Lower lobe of right lung (tissue), 2 donors: ENCODE results near the gene CTXN1. TPM values are rescaled to one million over a fixed set of nuclear protein-coding genes. Genes with fewer than 3 reads are reported as not detected.

ENCODE experiments used
- ATAC-seq, 2 donors: fragments of 200-7000 bp; cut with Tn5 transposase; one replicate each; pipeline ENCODE4 v1.9.1; 2020 to 2022; ENCODE audit warnings: mild to moderate bottlenecking in 2 of 2, moderate library complexity in 2 of 2
- DNase-seq: peaks from one replicate; pipeline ENCODE4 v3.0.0-alpha.2; 2020
- H3K27ac ChIP-seq: fragments of 200-600 bp; one replicate; pipeline ENCODE4 v1.8.0; 2022
- H3K27me3 ChIP-seq: fragments of 200-600 bp; one replicate; pipeline ENCODE4 v1.8.0; 2022; ENCODE audit warnings: low read depth
- H3K36me3 ChIP-seq: fragments of 200-600 bp; one replicate; pipeline ENCODE4 v1.8.0; 2022; ENCODE audit warnings: mild to moderate bottlenecking
- H3K4me1 ChIP-seq: fragments of 200-600 bp; one replicate; pipeline ENCODE4 v1.8.0; 2022
- H3K4me3 ChIP-seq: fragments of 200-600 bp; one replicate; pipeline ENCODE4 v1.8.0; 2022; ENCODE audit warnings: mild to moderate bottlenecking
- H3K9me3 ChIP-seq: fragments of 200-600 bp; one replicate; pipeline ENCODE4 v1.8.0; 2022
- intact Hi-C: fragments of 100-400 bp; cut with DNase I; formaldehyde crosslinking; loops from one replicate; pipeline ENCODE4 v1.11.0; 2022
- total RNA-seq: library from RNA; stranded (reverse); fragmentation: NEBNext Ultra II Directional; extraction: Animal tissue kit (Norgen Biotek cat#: 25700); gene quantifications from one replicate; pipeline ENCODE4 v1.2.1, GENCODE V29; 2021
- TF ChIP-seq, protein P1 (sequence below): fragments of 200-600 bp; IDR thresholded peaks from one replicate; pipeline ENCODE4 v1.8.0; 2022; ENCODE audit warnings: antibody characterized with exemption, mild to moderate bottlenecking
- donor health status: DM: no; HTN: yes; CAD: no; lungs with severe emphysema.

CTXN1 gene
- total RNA-seq, 1 donor from 2014 or later, result 5.8 TPM

DNA sequence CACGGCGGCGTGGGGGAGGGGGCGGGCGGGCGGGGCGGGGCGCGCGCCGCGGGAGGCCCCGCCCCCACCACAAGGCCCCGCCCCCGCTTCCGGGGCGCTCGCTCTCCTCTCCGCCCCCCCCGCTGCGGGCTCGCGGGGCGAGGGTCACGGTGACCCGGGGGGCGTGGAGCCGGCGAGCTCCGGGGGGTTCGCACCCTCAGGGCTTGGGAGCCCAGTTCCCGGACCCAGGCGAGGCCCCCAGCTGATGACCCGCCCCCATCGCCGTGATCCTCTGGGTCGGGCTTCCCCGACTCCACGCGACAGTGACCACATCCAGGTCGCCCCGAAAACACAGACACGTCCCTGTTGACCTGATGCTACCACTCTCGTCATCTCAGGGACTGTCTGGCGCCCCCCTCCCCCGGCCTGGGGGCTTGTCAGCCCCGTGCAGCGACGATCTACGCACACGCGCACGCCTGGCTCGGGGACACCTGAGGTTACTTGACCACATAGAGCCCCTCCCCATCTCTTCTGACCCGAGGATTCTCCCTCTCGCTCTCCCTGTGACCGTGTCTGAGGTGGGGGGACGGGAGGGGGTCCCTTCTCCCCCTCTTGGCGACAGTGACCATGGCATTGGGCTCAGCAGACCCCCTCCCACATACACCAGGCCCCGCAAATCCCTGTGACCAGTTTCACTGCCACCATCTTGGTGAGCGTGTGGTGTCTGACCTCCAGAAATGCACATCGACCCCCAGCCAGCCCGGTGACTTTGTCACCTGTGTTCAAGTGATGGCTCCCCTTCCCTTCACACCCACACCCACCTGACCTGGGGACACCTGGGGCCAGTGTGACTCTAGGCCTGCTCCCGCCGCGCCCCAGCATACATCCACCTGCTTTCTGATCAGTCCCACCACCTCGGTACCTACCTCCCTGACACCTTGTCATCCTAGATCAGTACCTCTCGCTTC is 21.6 kb downstream of the CTXN1 start:
- intact Hi-C loops, result no loop called here
- H3K27me3 ChIP-seq, result no peaks in the 10 kb centered on the region
- H3K36me3 ChIP-seq, result peaks cover 14% of the 10 kb centered on the region
- peak overlapping the region; percentile 81 for H3K27ac ChIP-seq
- peak; percentile 77 for DNase-seq
- peak; percentile 51 to 61 for ATAC-seq
- peaks cover 44% of the 10 kb centered on the region for H3K4me1 ChIP-seq
- TF ChIP-seq, protein P1, sequence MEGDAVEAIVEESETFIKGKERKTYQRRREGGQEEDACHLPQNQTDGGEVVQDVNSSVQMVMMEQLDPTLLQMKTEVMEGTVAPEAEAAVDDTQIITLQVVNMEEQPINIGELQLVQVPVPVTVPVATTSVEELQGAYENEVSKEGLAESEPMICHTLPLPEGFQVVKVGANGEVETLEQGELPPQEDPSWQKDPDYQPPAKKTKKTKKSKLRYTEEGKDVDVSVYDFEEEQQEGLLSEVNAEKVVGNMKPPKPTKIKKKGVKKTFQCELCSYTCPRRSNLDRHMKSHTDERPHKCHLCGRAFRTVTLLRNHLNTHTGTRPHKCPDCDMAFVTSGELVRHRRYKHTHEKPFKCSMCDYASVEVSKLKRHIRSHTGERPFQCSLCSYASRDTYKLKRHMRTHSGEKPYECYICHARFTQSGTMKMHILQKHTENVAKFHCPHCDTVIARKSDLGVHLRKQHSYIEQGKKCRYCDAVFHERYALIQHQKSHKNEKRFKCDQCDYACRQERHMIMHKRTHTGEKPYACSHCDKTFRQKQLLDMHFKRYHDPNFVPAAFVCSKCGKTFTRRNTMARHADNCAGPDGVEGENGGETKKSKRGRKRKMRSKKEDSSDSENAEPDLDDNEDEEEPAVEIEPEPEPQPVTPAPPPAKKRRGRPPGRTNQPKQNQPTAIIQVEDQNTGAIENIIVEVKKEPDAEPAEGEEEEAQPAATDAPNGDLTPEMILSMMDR, result no peak
- peak overlapping the region; percentile 88 for H3K4me3 ChIP-seq
- H3K9me3 ChIP-seq, result no peaks in the 10 kb centered on the region

DNA sequence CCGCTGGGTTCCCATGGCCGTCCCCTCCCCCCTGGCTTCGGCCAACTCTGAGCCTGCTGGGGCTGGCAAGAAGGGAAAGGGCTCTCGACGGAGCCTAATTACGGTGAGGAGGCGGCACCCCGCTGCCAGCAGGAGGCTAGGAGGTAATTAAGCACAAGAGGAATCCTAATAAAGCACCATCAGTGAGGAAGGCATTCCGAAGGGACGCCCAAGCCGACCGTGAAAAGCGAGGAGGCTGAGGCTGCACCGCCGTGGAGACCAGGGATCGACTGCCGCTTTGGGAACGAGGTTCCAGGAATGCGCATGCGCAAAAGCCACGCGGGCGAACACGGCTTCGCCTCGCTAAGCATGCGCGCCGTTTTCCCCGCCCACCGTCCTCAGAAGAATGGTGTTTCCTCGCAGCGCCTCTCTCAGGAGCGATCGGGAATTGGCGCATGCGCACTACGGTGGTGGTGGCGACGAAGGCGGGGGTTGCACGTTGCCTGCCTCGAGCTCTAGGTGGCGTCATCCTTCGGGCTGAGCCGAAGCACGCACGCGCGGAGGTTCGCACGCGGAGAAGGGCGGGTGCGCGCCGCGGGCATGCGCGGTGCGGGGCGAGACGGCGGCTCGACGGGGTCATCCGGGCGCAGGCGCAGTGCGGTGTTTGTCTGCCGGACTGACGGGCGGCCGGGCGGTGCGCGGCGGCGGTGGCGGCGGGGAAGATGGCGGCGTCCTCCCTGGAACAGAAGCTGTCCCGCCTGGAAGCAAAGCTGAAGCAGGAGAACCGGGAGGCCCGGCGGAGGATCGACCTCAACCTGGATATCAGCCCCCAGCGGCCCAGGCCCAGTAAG is 22.5 kb downstream of the CTXN1 start, which contains the start of gene MAP2K7:
Gene MAP2K7 (plus strand): TSS at position 634 of the 830 bp plus-strand sequence. CDS start 68 bp downstream, at position 702.
- Histone ChIP-seq H3K36me3 (peaks cover 9% of the 10 kb centered on the region), H3K4me1 (peaks cover 44% of the 10 kb centered on the region), H3K4me3 (peak within 1 kb of the TSS; percentile 88), H3K27ac (peak within 1 kb of the TSS; percentile 81), H3K9me3 (no peaks in the 10 kb centered on the region), H3K27me3 (no peaks in the 10 kb centered on the region)
- ATAC-seq, result peak; percentile 92 to 95
- TF ChIP-seq, protein P1, result peak; percentile 64
- DNase-seq, result peak; percentile 100
- intact Hi-C loops, result no loop called here

DNA sequence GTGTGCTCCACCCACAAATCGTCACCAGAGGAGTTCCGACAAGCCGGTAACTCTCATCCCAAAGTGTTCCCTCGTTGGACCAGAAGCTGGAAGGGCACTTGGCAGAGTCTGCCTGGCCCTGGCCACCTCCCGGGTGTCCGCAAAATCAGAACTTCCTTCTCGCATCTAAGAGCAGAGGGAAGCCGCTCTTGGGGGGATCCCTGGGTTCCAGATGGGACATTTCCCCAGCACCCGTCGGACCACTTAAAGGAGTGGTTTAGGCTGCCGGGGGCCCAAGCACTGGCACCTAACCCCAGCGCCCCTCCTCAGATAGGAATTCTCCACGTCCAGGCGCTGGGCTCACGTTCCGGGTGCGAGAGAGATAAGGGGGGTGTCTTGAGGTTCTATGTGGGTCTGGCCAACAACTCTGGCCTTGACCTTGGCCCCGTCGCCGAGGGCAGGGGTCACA is 23.1 kb downstream of the CTXN1 start:
- DNase-seq, result no peak
- TF ChIP-seq, protein P1, result no peak
- H3K4me1 ChIP-seq, result peaks cover 44% of the 10 kb centered on the region
- intact Hi-C loops, result no loop called here
- peaks cover 9% of the 10 kb centered on the region for H3K36me3 ChIP-seq
- peak overlapping the region; percentile 81 for H3K27ac ChIP-seq
- peak; percentile 7 to 41 for ATAC-seq
- H3K27me3 ChIP-seq, result no peaks in the 10 kb centered on the region
- H3K4me3 ChIP-seq, result peak overlapping the region; percentile 88
- H3K9me3 ChIP-seq, result no peaks in the 10 kb centered on the region

DNA sequence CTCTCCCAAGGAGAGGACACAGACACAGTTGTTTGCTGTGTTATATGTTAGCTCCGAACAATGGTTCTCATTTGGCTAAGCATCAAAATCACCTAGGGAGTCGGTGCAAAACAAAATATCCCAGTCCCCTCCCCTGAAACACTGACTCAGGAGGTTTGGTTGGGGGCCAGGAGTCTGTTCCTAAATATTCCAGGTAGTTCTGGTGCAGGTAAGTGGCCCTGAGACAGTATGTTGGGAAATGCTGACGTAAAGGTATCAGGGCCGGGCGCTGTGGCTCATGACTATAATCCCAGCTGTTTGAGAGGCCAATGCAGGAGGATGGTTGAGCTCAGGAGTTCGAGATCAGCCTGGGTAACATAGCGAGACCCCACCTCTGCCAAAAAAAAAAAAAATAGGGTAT is 24.6 kb downstream of the CTXN1 start:
- Histone ChIP-seq H3K27me3 (no peaks in the 10 kb centered on the region), H3K27ac (no peak overlapping the region), H3K9me3 (no peaks in the 10 kb centered on the region), H3K36me3 (peaks cover 7% of the 10 kb centered on the region), H3K4me1 (peaks cover 34% of the 10 kb centered on the region), H3K4me3 (no peak overlapping the region)
- intact Hi-C loops, result no loop called here
- no peak for DNase-seq
- TF ChIP-seq, protein P1, result no peak
- no peak for ATAC-seq

DNA sequence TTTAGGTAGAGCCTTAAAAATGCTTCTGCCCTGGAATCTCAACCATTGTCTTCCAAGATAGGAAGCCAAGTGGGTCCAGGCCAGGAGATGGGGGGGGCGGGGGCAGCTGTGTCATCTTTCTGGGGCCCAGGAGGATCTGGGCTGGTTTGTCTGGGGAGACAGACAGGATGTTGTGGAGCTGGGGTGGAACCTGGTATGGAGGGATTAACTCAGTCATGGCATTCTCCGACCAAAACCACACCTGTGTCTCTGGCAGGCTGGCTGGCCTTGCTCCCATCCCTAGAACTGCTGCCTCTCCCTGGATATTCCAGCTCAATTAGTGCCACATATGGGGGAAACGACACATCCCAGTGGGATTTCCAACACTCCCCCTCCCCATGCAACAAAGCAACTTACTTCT is 25.0 kb downstream of the CTXN1 start:
- no peak for ATAC-seq
- TF ChIP-seq, protein P1, result no peak

More for the DNA sequence above, 25.0 kb downstream of the CTXN1 start:
- H3K4me3 ChIP-seq, result no peak overlapping the region
- H3K9me3 ChIP-seq, result no peaks in the 10 kb centered on the region
- peaks cover 30% of the 10 kb centered on the region for H3K4me1 ChIP-seq
- no peak overlapping the region for H3K27ac ChIP-seq
- intact Hi-C loops, result no loop called here
- no peaks in the 10 kb centered on the region for H3K27me3 ChIP-seq
- H3K36me3 ChIP-seq, result peaks cover 3% of the 10 kb centered on the region
- no peak for DNase-seq
